HG03135 (cell line): Measurements from ENCODE around the gene FASTK.

Experiments
- ATAC-seq: cut with Tn5 transposase; IDR thresholded peaks from one replicate; pipeline ENCODE4 v1.9.1; 2021; ENCODE audit warnings: mild to moderate bottlenecking, moderate library complexity; ENCODE audit not compliant: unreplicated experiment

FASTK gene, protein sequence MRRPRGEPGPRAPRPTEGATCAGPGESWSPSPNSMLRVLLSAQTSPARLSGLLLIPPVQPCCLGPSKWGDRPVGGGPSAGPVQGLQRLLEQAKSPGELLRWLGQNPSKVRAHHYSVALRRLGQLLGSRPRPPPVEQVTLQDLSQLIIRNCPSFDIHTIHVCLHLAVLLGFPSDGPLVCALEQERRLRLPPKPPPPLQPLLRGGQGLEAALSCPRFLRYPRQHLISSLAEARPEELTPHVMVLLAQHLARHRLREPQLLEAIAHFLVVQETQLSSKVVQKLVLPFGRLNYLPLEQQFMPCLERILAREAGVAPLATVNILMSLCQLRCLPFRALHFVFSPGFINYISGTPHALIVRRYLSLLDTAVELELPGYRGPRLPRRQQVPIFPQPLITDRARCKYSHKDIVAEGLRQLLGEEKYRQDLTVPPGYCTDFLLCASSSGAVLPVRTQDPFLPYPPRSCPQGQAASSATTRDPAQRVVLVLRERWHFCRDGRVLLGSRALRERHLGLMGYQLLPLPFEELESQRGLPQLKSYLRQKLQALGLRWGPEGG

DNA sequence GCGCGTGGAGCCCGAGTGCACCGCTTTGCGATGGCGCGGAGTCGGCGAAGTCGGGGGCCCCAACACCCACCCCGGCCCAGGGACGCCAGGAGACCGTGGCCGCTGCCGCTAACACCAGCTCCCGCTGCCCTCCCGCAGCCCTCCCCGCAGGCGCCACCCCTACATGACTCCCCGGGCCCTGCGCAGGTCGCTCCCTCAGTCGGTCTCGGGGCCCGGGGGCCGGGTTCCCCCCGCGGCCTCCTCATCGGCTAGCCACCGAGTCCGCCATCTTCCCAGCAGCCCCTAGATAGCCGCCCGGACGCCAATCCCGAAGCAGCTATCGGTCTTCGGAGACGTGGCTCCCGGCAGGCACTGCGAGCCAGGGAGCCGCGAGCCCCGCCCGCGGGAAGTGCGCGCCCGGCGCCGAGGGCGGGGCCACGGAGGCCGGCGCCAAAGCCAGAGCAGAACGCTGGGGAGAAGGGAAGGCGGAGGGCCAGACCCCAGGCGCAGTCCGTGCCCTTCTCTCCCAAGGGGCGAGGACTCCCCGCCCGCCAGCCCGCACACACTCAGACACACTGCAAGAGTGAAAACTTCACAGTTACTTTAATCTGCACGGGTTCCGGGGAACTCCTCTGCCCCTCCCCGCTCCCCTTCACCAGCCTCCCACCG lies at the start of gene FASTK:
FASTK (minus strand) TSS at position 288 of the 648 bp plus-strand sequence; CDS start at position 245, 43 bp downstream.
- peak; percentile 73 for ATAC-seq

DNA sequence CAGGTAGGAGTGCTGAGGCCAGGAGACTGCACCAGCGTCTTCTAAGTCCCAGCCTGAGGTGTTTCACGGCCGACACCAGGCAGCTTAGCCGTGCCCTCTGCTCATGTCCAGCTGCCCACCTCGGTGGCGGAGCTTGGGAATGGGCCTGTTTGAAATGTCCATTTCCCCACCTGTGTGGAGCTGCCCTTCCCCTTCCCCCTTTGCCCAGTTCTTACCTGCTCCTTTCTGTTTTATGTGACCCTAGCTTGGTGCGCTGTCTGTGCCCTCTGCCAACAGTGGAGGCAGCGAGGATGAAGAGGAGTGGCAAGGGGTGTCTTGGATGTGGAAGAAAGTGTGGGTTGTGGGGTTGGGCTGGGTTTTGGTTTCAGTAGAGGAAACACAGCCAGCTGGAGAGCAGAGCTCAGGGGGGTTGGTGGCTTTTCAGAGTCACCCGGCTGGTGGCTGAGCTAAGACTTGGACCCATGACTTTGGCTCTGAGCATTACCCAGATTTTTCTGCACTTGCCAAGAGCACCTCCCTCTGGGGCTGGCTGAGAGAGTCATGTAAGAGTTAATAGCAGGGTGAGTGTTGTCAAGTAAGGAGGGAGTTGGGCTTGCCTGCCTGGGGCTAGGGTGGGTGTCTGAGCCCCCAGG lies 49.5 kb upstream of the FASTK start:
- no peak for ATAC-seq

DNA sequence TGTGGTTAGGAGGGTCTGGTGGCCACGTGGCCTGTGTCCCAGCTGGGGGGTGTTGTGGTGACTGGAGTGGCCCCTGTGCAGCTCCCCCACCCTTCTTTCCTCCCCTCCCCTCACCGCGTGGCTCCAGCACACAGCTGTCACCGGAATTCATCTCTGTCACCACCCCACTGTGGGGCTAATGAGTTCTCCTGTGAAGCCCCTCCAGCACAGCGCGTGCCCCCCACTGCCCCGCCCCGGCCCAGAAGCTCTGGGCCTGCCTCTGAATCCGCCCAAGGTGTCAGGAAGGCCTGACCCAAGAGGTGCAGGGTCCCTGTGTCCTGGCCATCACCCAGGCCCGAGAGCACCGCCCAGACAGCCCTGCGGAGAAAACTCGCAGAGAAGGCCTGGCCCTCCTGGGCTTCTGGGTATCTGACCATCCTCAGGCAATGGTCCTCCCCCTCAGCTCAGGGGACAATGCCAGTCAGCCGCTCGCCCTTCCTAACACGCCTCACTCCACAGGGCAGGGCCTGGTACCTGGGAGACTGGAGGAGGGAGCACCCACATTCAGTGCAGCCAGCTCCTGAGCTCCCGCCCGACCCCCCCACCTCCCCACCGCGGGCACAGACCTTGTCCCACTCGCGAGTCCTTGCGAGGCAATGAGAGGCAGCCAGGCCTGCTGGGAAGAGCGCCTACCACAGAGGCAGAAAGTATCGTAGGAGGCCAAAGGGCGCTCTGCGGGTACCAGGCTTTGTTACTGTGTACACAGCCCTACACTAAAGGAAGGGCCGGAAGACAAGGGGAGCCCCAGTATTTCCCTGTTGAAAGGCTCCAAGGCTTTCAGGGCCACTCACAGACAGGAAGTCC lies 48.7 kb upstream of the FASTK start:
- no peak for ATAC-seq

DNA sequence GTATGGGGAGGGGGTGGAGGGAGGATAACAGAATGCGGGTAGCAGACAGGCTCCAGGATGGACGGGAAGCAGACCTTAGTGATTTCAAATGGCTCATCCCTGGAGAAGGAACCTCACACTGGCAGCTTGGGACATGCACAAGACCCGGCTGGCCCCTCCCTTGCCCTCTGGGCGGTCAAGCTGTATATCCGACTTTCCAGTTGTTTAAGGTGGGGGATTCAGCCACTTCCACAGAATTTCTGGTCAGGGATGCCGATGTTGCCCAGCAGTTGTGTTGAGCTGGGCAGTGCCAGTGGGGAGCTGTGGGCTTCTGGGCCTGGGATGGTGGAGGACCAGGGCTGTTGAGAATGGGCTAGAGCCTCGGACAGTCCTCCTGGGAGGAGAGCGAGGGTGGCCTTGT lies 48.1 kb upstream of the FASTK start:
- no peak for ATAC-seq

DNA sequence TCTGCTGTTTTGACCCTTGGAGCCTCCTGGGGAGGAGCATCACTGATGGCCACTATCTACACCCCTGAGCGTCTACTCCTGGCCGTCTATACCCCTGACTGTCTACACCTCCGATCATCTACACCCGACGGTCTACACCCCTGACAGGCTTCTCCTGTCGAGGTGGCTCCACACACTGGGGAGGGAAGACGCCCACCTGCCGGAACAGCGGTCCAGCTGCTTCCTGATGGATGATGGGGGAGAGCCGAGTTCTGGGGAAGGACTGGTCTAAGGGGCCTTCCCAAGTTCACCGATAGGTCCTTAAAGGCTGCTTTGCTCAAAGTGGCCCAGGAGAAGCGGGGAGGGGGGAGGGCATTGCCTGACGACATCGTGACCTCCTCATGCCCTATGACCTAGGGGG lies 47.5 kb upstream of the FASTK start:
- no peak for ATAC-seq

DNA sequence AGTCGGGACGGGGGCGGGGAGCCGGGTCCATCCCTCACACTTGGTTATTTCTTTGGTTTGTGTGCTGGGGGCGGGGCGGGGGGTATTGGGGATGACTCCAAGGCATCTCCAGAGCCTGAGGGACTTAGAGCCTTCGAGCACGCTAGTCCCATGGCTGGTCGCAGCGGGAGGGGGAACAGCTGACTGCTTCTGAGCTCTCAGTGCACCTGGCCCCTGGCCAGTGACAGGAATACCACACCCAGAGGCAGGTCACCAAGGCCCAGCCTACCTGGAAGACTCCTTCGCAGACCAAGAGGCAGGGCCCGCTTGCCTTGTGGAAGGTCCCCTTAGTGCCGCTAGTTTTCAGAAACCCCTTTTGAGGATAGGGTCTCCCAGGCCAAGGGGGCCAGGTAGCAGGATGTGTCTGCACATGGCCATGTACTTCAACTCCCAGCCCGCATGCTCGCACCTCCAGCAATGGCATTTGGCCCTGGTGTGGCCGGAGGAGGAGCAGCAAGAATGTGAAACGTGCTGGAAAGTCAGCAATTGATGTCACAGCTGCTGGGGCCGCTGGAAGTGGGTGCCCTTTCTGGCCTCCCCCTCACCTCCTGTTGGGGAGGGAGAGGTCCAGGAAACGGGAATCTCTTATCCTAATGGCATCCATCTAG lies 46.0 kb upstream of the FASTK start:
- ATAC-seq: no peak

DNA sequence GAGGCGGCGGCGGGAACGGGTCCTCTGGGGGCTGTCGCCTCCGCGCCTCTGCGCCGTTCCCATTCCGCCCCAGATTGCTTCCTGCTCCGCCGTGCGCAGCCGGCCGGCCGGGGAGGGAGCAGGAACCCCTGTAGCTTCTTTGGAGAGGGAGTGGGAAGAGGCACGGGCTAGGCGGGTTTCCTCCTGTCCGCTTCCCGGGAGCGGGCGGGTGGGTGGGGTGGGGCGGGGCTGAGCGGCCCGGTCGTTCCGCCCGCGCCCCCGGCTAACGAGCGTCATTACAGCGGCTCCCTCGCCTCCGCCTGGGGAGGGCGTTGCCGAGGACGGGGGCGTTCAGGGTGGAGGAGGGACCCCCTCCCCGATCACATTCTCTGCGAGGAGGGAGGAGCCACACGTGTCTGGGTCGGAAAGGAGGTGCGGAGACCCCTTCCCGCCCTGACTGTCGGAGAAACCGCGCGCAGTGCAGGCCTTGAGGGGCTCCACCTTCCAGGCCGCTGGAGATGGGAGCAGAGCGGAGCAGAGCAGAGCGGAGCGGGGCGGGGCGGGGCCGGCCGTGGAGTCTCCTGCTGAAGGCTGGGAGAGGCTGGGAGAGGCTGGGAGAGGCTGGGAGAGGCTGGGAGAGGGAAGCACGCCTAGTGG lies 45.4 kb upstream of the FASTK start:
- ATAC-seq: no peak

DNA sequence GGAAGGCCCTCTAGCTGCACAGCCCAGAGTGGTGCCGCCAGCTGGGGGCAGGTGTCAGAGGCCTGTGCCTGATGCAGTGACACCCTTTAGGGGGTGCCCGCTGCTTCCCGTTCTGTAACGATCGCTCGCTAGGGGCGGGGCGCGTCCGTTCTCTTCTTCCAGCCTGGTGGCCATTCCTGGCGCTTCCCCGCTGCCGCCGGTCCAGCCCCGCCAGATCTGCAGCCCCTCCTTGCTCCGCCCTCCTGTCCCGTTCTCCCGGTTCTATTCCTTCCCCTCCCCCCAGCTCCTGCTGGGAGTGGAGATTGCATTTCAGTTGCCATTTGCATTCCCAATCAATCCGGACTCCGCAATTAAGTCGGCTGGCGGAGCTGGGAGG lies 44.8 kb upstream of the FASTK start:
- ATAC-seq: no peak

DNA sequence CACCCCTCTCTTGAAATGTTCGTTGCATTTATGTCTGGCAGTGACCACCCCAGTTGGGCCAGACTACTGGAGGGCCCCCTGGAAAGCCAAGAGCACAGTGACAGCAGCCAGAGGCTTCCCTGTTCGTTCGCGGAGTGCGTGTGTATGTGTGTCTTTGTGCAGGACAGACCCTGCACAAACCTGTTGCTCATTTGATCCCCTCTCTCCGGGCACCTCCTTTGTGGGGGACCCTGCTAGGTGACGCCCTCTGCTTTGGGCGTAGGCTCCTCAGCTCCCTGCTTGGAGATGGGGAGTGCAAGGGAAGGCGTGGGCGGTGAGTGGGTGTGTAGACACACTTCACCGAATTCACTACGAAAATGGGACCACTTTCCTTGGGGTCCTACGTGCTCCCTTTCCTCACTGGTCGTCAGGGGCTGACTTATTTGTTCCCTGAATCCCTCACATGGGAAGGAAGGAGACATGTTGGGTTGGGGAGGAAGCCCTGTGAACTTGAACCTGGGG lies 44.3 kb upstream of the FASTK start:
- ATAC-seq: no peak

DNA sequence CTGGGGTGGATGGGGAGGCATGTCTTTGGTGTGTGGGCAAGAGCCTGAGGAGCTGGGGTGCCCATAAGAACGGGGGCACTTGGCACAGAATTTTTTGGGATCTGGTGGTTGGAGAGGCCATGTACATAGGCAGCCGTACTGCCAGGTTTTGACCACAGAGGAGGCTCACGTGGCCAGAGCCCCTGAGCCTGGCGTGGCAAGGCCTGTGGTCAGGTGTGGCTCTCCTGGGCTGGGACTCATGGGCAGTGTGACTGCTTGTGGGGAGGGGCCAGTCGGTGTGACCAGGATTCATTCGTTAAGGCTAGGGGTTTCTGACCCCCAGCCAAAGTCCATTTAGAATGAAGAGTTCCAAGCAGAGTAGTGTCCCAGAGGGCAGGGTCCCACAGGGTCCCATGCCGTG lies 43.9 kb upstream of the FASTK start:
- no peak for ATAC-seq

DNA sequence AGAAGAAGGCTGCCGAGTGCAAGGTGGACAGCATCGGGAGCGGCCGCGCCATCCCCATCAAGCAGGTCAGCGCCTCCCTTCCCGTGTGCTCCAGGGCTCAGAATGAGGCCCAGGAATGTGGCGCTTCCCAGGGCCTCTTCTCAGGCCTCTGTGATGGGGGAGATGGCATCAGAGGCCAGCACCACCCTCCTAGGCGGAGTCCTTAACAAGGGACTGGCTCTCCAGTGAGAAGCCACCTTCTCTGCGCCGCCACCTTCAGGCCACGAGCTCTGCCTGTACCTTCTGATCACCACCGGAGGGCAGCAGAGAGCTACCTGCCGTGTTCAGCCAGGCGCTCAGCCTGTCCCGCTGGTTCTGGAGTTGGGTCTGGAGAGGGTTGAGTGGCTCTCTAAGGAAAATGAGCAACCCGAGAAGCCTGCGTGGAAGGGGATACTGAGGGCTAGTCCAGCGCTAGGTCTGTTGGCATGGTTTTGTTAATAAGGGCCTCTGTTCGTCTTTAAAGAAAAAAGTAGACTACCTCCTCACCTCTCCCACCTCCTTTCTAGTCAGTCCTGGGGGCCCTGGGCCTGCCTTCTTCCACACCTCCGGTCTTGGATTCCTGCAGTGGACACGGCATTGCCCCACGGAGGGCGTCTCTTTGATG lies 43.3 kb upstream of the FASTK start:
- peak; percentile 93 for ATAC-seq

DNA sequence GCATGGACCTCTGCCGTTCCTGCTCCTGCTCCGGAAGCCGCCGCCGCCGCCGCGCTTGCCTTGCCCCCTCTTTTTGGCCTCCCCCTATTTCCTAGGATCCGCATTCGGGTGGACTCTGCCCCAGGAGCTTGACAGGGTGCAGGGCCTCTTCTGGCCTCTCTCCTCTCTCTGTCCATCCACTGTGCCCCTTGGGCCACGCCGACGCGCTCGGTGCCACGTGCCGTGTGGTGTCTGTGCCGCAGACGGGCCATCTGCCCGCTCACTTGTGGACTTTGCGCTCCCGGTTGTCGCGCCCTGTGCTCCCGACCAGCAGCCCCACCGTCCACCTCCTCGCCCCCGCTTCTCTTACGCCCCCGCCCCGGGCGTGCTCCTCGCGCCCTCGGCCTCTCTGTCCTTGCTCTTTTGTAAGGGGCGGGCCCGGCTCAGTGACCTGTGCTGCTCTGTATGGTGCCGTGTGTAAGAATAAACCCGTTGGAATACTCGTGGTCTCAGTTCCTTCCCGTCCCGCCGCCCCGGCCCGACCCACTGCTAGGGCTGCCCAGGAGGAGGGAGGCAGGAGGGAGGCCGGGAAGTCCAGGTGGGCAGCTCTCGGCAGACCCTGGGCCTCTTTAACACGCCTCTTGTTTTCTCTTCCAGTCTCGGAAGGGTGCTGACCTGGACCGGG lies 42.7 kb upstream of the FASTK start:
- ATAC-seq: no peak

DNA sequence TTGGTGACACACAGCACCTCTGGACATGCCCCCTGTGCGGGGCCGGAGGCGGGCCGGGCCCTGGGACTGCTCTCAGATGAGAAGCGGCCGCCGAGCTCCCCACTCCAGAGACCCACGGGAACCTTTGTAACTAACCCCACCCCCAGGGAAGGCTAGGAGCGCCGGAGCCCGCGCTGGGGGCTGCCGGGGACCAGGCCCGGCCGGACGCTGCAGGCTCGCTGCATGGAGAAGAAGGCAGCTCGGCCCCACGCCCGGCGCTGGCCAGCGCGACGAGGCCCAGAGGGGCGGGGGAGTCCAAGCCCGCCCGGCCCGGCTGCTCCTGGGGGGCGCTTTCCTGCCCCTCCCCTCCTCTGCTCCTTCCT lies 42.2 kb upstream of the FASTK start:
- no peak for ATAC-seq

DNA sequence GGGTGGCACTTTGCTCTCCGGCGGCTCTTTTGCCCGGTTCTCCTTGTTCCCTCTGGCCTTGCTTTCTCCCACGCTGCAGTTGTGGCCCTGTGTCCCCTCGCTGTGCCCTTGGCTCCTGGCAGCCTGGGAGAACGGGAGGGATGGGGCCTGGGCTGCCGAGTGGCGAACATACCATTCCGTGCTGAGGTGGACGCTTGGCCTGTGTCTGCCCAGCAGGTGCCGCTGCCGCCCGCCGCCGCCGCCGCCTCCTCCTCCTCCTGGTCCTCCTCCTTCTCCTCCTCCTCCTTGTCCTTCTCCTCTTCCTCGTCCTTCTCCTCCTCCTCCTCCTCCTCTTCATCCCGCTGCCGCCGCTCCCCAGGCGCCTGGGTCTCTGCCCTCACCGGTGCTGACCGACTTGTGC lies 41.7 kb upstream of the FASTK start:
- ATAC-seq: no peak

DNA sequence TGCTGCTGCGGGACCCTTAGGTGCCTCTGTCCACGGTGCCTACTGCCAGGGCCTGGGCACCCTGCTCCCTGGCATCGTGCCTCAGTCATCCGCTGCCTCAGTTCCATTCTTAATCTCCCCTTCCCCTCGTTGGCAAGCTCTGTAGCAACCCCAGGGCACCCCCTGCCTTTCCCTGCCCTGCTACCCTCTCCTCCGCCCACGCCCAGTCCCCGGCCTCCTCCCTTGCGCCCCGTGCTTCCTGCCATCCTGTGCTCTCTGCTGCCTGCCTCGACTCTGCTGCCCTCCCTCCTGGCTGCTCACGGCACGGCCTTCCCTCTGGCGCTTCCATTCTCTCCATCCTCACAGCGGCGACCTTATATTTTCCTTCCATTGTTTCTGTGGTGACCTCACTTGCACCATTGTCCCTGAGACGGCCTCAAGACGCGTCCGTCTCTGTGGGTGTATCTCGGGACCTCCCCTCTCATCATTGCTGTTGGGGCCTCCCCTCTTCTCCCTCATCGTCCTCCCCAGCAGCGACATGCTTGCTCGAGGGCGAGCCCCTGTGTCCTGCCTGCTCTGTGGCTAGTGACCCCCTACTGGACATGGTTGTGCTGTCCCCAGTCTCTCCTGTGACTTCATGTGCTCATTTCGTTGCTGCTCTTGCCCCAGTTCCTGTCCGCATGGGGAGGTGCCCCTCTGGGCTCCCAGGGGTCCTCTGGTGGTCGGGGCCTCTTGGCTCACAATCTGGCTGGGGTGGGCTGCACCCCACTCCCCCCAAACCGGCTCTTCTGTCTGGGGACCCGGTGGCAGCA lies 41.0 kb upstream of the FASTK start:
- ATAC-seq: no peak

DNA sequence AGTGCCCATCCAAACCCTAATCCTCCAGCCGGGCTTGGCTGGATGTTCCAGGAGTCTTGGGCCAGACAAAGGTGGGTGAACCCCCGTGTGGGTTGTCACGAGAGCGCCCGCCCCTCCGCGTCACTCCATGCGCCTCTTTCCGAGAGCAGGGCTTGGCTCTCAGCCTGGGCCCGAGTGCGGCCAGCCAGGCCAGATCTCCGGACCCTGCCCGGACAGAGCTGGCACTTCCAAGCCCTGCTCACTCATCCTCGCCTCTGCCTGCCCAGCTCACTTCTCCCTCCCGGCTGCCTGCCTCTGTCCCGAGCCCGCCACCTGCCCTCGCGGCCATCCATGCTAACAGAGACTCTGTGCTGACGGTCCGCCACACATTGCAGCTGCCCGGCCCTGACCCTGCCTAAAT lies 40.3 kb upstream of the FASTK start:
- ATAC-seq: no peak

DNA sequence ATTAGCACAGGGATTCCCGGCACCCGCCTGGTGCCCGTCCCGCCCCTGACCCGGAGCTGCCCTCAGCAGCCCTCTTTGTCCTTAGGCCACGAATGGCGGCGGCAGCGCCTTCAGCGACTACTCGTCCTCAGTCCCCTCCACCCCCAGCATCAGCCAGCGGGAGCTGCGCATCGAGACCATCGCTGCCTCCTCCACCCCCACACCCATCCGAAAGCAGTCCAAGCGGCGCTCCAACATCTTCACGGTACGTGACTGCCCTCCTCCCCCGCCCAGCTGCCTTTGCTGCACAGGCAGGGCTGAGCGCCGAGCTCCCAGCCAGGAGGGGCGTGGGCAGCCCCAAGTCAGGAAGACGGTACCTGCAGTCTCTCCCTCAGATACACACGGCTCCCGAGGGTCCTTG lies 39.3 kb upstream of the FASTK start:
- ATAC-seq: no peak

DNA sequence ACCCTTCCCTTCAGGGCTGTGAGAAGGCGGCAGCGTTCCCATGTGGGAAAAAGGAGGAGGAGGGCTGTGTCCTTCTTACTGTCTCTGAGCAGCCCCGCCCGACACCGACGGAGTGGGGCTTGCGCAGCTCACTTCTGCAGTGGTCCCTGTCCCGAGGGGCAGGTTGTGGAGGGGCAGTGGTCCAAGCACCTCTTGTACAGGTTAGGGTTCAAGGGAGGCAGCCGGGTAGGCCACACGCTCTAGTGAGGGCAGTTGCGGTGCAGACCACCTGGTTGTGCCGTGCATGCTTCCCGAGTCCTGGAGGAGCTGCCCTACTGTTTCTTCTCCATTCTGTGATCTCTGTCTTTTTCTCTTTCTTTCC lies 38.4 kb upstream of the FASTK start:
- ATAC-seq: no peak
